Keratinocyte (primary cell): ENCODE measurements around the gene KAT6B. TPM values are rescaled to one million over a fixed set of nuclear protein-coding genes. Genes with fewer than 3 reads are reported as not detected.

Source experiments
- DNase-seq: peaks from one replicate; pipeline ENCODE4 v3.0.0-alpha.2; 2011; ENCODE audit warnings: low read depth, missing footprints, low spot score
- FAIRE-seq: peaks from 2 replicates; lab custom pipeline; 2011; peaks lifted over from hg19 to GRCh38; lab: Jason Lieb, UNC
- H2AFZ ChIP-seq: 2 replicates; pipeline ENCODE4 v1.6.0; 2012; ENCODE audit warnings: low read length, control low read depth, inconsistent platforms; ENCODE audit not compliant: control insufficient read depth
- H3K27ac ChIP-seq: 2 replicates; pipeline ENCODE4 v1.5.1; 2011; ENCODE audit warnings: low read length; ENCODE audit not compliant: control insufficient read depth, insufficient read depth
- H3K27me3 ChIP-seq: 3 replicates; pipeline ENCODE4 v1.6.0; 2011; ENCODE audit warnings: low read length; ENCODE audit not compliant: control insufficient read depth, insufficient read depth; ENCODE audit errors: extremely low read depth
- H3K36me3 ChIP-seq, 2 experiments: 2 replicates in 1 of 2; 3 replicates in 1 of 2; pipeline ENCODE4 v1.5.1; 2011; ENCODE audit warnings: low read length in 2 of 2, mild to moderate bottlenecking in 1 of 2; ENCODE audit not compliant: control insufficient read depth in 2 of 2, insufficient read depth in 2 of 2; ENCODE audit errors: extremely low read depth in 1 of 2
- H3K4me1 ChIP-seq: 3 replicates; pipeline ENCODE4 v1.5.1; 2011; ENCODE audit warnings: low read length; ENCODE audit not compliant: control insufficient read depth, insufficient read depth; ENCODE audit errors: extremely low read depth
- H3K4me2 ChIP-seq: 3 replicates; pipeline ENCODE4 v1.6.0; 2011; ENCODE audit warnings: low read depth, low read length; ENCODE audit not compliant: control insufficient read depth, insufficient read depth; ENCODE audit errors: extremely low read depth
- H3K4me3 ChIP-seq, 3 experiments: fragments of 200-600 bp in 1 of 3; sonication (generic) in 1 of 3; 2 replicates in 2 of 3; 3 replicates in 1 of 3; pipeline ENCODE4 v1.5.1; 2011 to 2016; ENCODE audit warnings: low read length in 3 of 3, mild to moderate bottlenecking in 3 of 3, control low read depth in 2 of 3, inconsistent platforms in 1 of 3, low read depth in 1 of 3, mixed read lengths in 1 of 3, mixed run types in 1 of 3, moderate library complexity in 1 of 3; ENCODE audit not compliant: control insufficient read depth in 2 of 3, insufficient read depth in 2 of 3; ENCODE audit errors: extremely low read depth in 1 of 3
- H3K79me2 ChIP-seq: 2 replicates; pipeline ENCODE4 v1.6.0; 2012; ENCODE audit warnings: low read length; ENCODE audit not compliant: control insufficient read depth, insufficient read depth
- H3K9ac ChIP-seq: 3 replicates; pipeline ENCODE4 v1.6.0; 2011; ENCODE audit warnings: low read length; ENCODE audit not compliant: control insufficient read depth, insufficient read depth; ENCODE audit errors: extremely low read depth
- H3K9me1 ChIP-seq: 3 replicates; pipeline ENCODE4 v1.6.0; 2011; ENCODE audit warnings: low read length; ENCODE audit not compliant: control insufficient read depth, insufficient read depth; ENCODE audit errors: extremely low read depth
- H3K9me3 ChIP-seq: 2 replicates; pipeline ENCODE4 v1.5.1; 2012; ENCODE audit warnings: low read depth, low read length; ENCODE audit not compliant: control insufficient read depth
- H4K20me1 ChIP-seq: 3 replicates; pipeline ENCODE4 v1.6.0; 2011; ENCODE audit warnings: low read length; ENCODE audit not compliant: control insufficient read depth, insufficient read depth; ENCODE audit errors: extremely low read depth
- EZH2 ChIP-seq: IDR thresholded peaks from one replicate; pipeline ENCODE4 v1.6.1; 2012; ENCODE audit warnings: inconsistent platforms, mild to moderate bottlenecking, low read length, moderate library complexity
- dilution Hi-C: fragments of 300-500 bp; cut with MboI; formaldehyde crosslinking; loops from one replicate; pipeline ENCODE4 v1.7.0; 2020; ENCODE audit warnings: low sequenced_read_pairs; ENCODE audit not compliant: extremely low pct_ligation_motif_present
- polyA plus RNA-seq, 5 experiments: library from polyadenylated mRNA; depleted of rRNA in 3 of 5; stranded (reverse) in 3 of 5; stranded (forward) in 1 of 5; unstranded in 1 of 5; fragments of >200 nt; gene quantifications; 1 replicate in 1 of 5; 2 replicates in 3 of 5; 3 replicates in 1 of 5; pipeline versions ENCODE4 v1.2.1 to v1.2.3, GENCODE V29; 2011 to 2012; ENCODE audit warnings: missing spikeins in 2 of 5, low read depth in 1 of 5, low replicate concordance in 1 of 5
- TF ChIP-seq, protein P1 (sequence below), 3 experiments: IDR thresholded peaks in 1 of 3; conservative IDR thresholded peaks in 1 of 3; optimal IDR thresholded peaks in 1 of 3; 2 replicates in 2 of 3; 3 replicates in 1 of 3; pipeline versions ENCODE3 to v1.5.1; 2011; ENCODE audit warnings: low read length in 3 of 3, mild to moderate bottlenecking in 3 of 3, moderate library complexity in 2 of 3, control low read depth in 1 of 3, inconsistent platforms in 1 of 3; ENCODE audit not compliant: insufficient read depth in 2 of 3; ENCODE audit errors: extremely low read depth in 1 of 3

The KAT6B gene
- polyA plus RNA-seq, 1 donor (not counting 4 experiments of a cell fraction or from before 2014, with no cell fraction given) = 2.9 TPM

DNA sequence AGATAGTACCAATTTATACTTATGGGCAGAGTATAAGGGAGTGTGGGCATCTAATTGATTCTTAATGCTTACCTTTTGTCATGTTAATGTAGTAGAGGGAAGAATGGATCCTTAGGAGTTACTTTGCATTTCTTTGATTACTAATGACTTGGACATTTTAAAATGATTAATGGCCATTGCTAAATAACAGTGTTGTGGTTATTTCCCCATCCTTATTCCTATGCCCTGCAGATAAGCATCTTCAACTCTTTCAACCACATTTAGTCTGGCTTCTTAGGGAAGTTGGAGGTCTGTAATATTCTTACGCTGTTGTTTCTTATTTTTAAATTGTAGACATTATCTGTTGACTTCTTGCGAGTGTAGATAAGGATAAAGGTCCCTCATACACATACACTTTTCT is 37.2 kb downstream of the KAT6B start:
- Histone ChIP-seq H3K9me1 (no peaks in the 10 kb centered on the region), H2AFZ (no peak overlapping the region), H3K79me2 (no peaks in the 10 kb centered on the region), H3K4me3 (no peak overlapping the region), H3K9ac (no peak overlapping the region), H4K20me1 (no peaks in the 10 kb centered on the region), H3K9me3 (no peaks in the 10 kb centered on the region), H3K36me3 (no peaks in the 10 kb centered on the region), H3K27ac (no peak overlapping the region), H3K27me3 (no peaks in the 10 kb centered on the region), H3K4me1 (no peaks in the 10 kb centered on the region), H3K4me2 (no peak overlapping the region)
- no peak for TF ChIP-seq EZH2
- TF ChIP-seq, protein P1, sequence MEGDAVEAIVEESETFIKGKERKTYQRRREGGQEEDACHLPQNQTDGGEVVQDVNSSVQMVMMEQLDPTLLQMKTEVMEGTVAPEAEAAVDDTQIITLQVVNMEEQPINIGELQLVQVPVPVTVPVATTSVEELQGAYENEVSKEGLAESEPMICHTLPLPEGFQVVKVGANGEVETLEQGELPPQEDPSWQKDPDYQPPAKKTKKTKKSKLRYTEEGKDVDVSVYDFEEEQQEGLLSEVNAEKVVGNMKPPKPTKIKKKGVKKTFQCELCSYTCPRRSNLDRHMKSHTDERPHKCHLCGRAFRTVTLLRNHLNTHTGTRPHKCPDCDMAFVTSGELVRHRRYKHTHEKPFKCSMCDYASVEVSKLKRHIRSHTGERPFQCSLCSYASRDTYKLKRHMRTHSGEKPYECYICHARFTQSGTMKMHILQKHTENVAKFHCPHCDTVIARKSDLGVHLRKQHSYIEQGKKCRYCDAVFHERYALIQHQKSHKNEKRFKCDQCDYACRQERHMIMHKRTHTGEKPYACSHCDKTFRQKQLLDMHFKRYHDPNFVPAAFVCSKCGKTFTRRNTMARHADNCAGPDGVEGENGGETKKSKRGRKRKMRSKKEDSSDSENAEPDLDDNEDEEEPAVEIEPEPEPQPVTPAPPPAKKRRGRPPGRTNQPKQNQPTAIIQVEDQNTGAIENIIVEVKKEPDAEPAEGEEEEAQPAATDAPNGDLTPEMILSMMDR (optimal IDR thresholded peaks at IDR 0.05 in 1 of 3, IDR thresholded peaks at IDR 0.05 in 1 of 3, conservative IDR thresholded peaks at IDR 0.05 in 1 of 3; ENCODE audit: extremely low read depth in 1 of 3, insufficient read depth in 2 of 3, low read length in 3 of 3) = no peak
- FAIRE-seq (no peak), DNase-seq (no peak)
- dilution Hi-C loops = no loop called here

DNA sequence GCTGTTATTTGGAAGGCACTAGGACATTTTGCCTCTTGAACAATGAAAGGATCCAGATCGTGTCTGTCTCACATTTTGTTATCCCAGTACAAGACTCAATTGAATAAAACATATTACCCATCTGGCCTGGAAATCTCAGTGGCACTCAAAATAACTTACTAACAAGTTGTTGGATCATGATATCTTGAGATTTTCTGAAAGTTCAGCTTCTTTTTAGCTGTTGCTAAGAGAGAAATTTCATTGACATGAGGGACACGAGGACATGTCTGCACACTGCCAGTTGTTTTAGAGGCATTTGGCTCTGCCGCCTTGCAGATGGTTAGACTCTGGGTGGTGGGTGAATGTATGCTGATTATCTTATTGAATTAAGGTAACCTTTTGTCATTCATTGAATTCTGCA is 41.0 kb downstream of the KAT6B start:
- H3K36me3 ChIP-seq = no peaks in the 10 kb centered on the region
- no peak overlapping the region for H3K9ac ChIP-seq
- H3K9me1 ChIP-seq = no peaks in the 10 kb centered on the region
- dilution Hi-C loops = no loop called here
- no peak overlapping the region for H3K4me2 ChIP-seq
- H3K79me2 ChIP-seq = no peaks in the 10 kb centered on the region
- H3K4me1 ChIP-seq = peaks cover 10% of the 10 kb centered on the region
- FAIRE-seq (no peak), DNase-seq (no peak)
- no peak overlapping the region for H3K4me3 ChIP-seq
- no peaks in the 10 kb centered on the region for H3K9me3 ChIP-seq
- no peak overlapping the region for H3K27ac ChIP-seq
- no peak overlapping the region for H2AFZ ChIP-seq
- TF ChIP-seq, protein P1 (optimal IDR thresholded peaks at IDR 0.05 in 1 of 3, IDR thresholded peaks at IDR 0.05 in 1 of 3, conservative IDR thresholded peaks at IDR 0.05 in 1 of 3; ENCODE audit: extremely low read depth in 1 of 3, insufficient read depth in 2 of 3, low read length in 3 of 3) = no peak
- TF ChIP-seq EZH2 = no peak
- H4K20me1 ChIP-seq = no peaks in the 10 kb centered on the region
- no peaks in the 10 kb centered on the region for H3K27me3 ChIP-seq
